IMR-90 (cell line): ENCODE data around the gene FBXW7. TPM values are rescaled to one million over a fixed set of nuclear protein-coding genes. Genes with fewer than 3 reads are reported as not detected.

Experiments
- ATAC-seq: fragments of 200-7000 bp; cut with Tn5 transposase; 2 replicates; pipeline ENCODE4 v1.9.1; 2020; ENCODE audit warnings: low read depth, mild to moderate bottlenecking, moderate library complexity
- BruUV-seq: library from RNA; stranded (reverse); fragments of 400-500 nt; replicated peaks from 2 replicates; lab custom pipeline; 2021; lab: Mats Ljungman, UMichigan
- CTCF ChIA-PET: fragments of 300-600 bp; formaldehyde crosslinking; extraction: SDS; loops from one replicate; lab custom pipeline; 2021; ENCODE audit warnings: antibody characterized with exemption; lab: Yijun Ruan, JAX
- POLR2A ChIA-PET: fragments of 300-600 bp; sonication (Branson Sonifier 250); formaldehyde crosslinking; loops from one replicate; lab custom pipeline; 2022; ENCODE audit warnings: antibody characterized with exemption; ENCODE audit not compliant: unreplicated experiment; lab: Charles Lee
- DNase-seq: peaks from one replicate; pipeline ENCODE4 v3.0.0; 2013
- H2AFZ ChIP-seq: replicated peaks from 2 replicates; pipeline ENCODE3; 2013; ENCODE audit warnings: low read length, mild to moderate bottlenecking; ENCODE audit not compliant: poor library complexity
- H2AK5ac ChIP-seq: 2 replicates; pipeline ENCODE4 v1.6.1; 2013; ENCODE audit warnings: low read depth, low read length, inconsistent platforms
- H2AK9ac ChIP-seq: replicated peaks from 2 replicates; pipeline ENCODE3; 2013; ENCODE audit warnings: mild to moderate bottlenecking, low read depth, low read length, moderate library complexity; ENCODE audit not compliant: poor library complexity
- H2BK120ac ChIP-seq: 2 replicates; pipeline ENCODE4 v1.6.1; 2013; ENCODE audit warnings: low read depth, low read length, inconsistent platforms
- H2BK15ac ChIP-seq: 3 replicates; pipeline ENCODE4 v1.6.1; 2013; ENCODE audit warnings: low read depth, low read length, inconsistent platforms
- H2BK20ac ChIP-seq: 2 replicates; pipeline ENCODE4 v1.6.1; 2013; ENCODE audit warnings: low read depth, mild to moderate bottlenecking, inconsistent platforms, low read length, moderate library complexity
- H2BK5ac ChIP-seq: 2 replicates; pipeline ENCODE4 v1.6.1; 2013; ENCODE audit warnings: mild to moderate bottlenecking, low read depth, low read length, inconsistent platforms; ENCODE audit not compliant: poor library complexity, severe bottlenecking
- H3K14ac ChIP-seq: replicated peaks from 2 replicates; pipeline ENCODE4 v1.6.1; 2013; ENCODE audit warnings: low read depth, low read length, inconsistent platforms
- H3K18ac ChIP-seq: 2 replicates; pipeline ENCODE4 v1.6.1; 2013; ENCODE audit warnings: low read depth, low read length, control low read depth
- H3K23ac ChIP-seq: 2 replicates; pipeline ENCODE4 v1.6.1; 2013; ENCODE audit warnings: low read depth, low read length, inconsistent platforms
- H3K27ac ChIP-seq: 2 replicates; pipeline ENCODE4 v1.5.1; 2013; ENCODE audit warnings: mild to moderate bottlenecking, control low read depth, low read length; ENCODE audit not compliant: insufficient read depth
- H3K27me3 ChIP-seq: 2 replicates; pipeline ENCODE4 v1.6.1; 2013; ENCODE audit warnings: low read length; ENCODE audit not compliant: control insufficient read depth, insufficient read depth
- H3K36me3 ChIP-seq: 2 replicates; pipeline ENCODE4 v1.6.1; 2013; ENCODE audit warnings: low read length, mixed read lengths; ENCODE audit not compliant: control insufficient read depth, insufficient read depth
- H3K4ac ChIP-seq: 2 replicates; pipeline ENCODE4 v1.6.1; 2013; ENCODE audit warnings: low read depth, low read length, inconsistent platforms
- H3K4me1 ChIP-seq: 2 replicates; pipeline ENCODE4 v1.6.1; 2013; ENCODE audit warnings: low read length, mixed read lengths; ENCODE audit not compliant: control insufficient read depth, insufficient read depth
- H3K4me2 ChIP-seq: 2 replicates; pipeline ENCODE4 v1.6.1; 2013; ENCODE audit warnings: low read depth, mild to moderate bottlenecking, control low read depth, low read length, moderate library complexity
- H3K4me3 ChIP-seq: 2 replicates; pipeline ENCODE4 v1.5.1; 2013; ENCODE audit warnings: low read depth, mild to moderate bottlenecking, control low read depth, low read length, moderate library complexity; ENCODE audit not compliant: insufficient read depth
- H3K56ac ChIP-seq: 2 replicates; pipeline ENCODE4 v1.6.1; 2013; ENCODE audit warnings: low read length, inconsistent platforms; ENCODE audit not compliant: insufficient read depth; ENCODE audit errors: extremely low read depth
- H3K79me1 ChIP-seq, 2 experiments: 2 replicates each; pipeline ENCODE4 v1.6.1; 2013; ENCODE audit warnings: low read length in 2 of 2, inconsistent platforms in 1 of 2, low read depth in 1 of 2
- H3K9ac ChIP-seq: 2 replicates; pipeline ENCODE4 v1.6.1; 2013; ENCODE audit warnings: low read depth, low read length, control low read depth
- H3K9me1 ChIP-seq: 2 replicates; pipeline ENCODE4 v1.6.1; 2013; ENCODE audit warnings: low read length, inconsistent platforms; ENCODE audit not compliant: insufficient read depth
- H3K9me3 ChIP-seq: 2 replicates; pipeline ENCODE4 v1.6.1; 2013; ENCODE audit warnings: low read length; ENCODE audit not compliant: control insufficient read depth, insufficient read depth
- H4K20me1 ChIP-seq: 2 replicates; pipeline ENCODE4 v1.6.1; 2013; ENCODE audit warnings: low read length, inconsistent platforms; ENCODE audit not compliant: insufficient read depth
- H4K5ac ChIP-seq: 2 replicates; pipeline ENCODE4 v1.6.1; 2013; ENCODE audit warnings: mild to moderate bottlenecking, low read depth, low read length, control low read depth
- H4K8ac ChIP-seq, 2 experiments: 2 replicates each; pipeline ENCODE4 v1.6.1; 2013; ENCODE audit warnings: low read depth in 2 of 2, low read length in 2 of 2, control low read depth in 1 of 2, inconsistent platforms in 1 of 2
- H4K91ac ChIP-seq: 2 replicates; pipeline ENCODE4 v1.6.1; 2013; ENCODE audit warnings: low read depth, low read length, inconsistent platforms; ENCODE audit not compliant: insufficient read depth
- CEBPB ChIP-seq: IDR thresholded peaks from 2 replicates; pipeline ENCODE4 v1.6.1; 2012; ENCODE audit warnings: low read depth, low read length, improper control_type of control experiment
- WGBS, 2 experiments: methylation state at CpG; one replicate each; pipeline versions ENCODE4 v1.1.5 to v1.1.7; 2013; ENCODE audit warnings: missing lambda C conversion rate in 2 of 2; ENCODE audit not compliant: insufficient read length in 1 of 2; ENCODE audit errors: extremely low coverage in 2 of 2; 5-methylcytosine and 5-hydroxymethylcytosine counted together
- dilution Hi-C: fragments of 300-500 bp; cut with HindIII; formaldehyde crosslinking; loops from one replicate; pipeline ENCODE4 v1.14.3; 2018; ENCODE audit warnings: low sequenced_read_pairs; ENCODE audit not compliant: unreplicated experiment
- in situ Hi-C: fragments of 300-500 bp; cut with MboI; formaldehyde crosslinking; loops from 3 replicates; pipeline ENCODE4 v1.14.3; 2019; ENCODE audit warnings: low sequenced_read_pairs, inconsistent platforms, mixed read lengths
- intact Hi-C: fragments of 100-400 bp; cut with micrococcal nuclease; formaldehyde crosslinking; loops from 2 replicates; pipeline ENCODE4 v1.10.0; 2022
- polyA plus RNA-seq, 3 experiments: library from polyadenylated mRNA; depleted of rRNA; stranded (reverse); fragments of >200 nt; gene quantifications; 2 replicates each; pipeline ENCODE4 v1.2.3, GENCODE V29; 2012; ENCODE audit warnings: low replicate concordance in 1 of 3
- total RNA-seq: library from RNA; depleted of rRNA; stranded (reverse); fragments of >200 nt; gene quantifications from 2 replicates; pipeline ENCODE4 v1.2.3, GENCODE V29; 2012

FBXW7 gene
- total and polyA plus RNA-seq, 2 of the 4 experiments (the other 2 are of a cell fraction): 7.2 to 27.4 TPM

DNA sequence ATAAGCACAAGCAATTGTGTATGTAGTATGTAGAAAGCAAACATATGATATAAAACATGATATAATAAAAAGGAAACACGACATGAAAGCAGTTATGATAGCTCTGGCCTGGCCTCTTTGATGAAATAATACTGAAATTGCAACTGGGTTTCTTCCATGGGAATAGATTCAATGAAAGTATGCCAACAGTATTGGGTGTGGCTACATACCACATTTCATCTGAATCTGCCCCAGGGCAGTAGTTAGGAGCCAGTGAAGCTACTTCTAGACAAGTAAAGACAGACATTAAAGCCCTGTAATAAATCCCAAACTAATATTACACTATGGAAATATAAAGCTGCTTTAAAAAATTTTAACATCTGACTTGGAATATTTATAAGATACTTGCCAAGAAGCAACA is 207.3 kb downstream of the FBXW7 start:
- Histone ChIP-seq H3K4ac (no peak overlapping the region), H2AK9ac (no peak overlapping the region), H3K9me3 (no peaks in the 10 kb centered on the region), H3K4me3 (no peak overlapping the region), H3K79me1 (peaks cover 0 to 2% of the 10 kb centered on the region in 2 experiments; a peak in 2 of 4 replicates), H3K56ac (no peak overlapping the region), H2BK15ac (no peak overlapping the region), H3K14ac (no peak overlapping the region), H2BK20ac (no peak overlapping the region), H3K27me3 (no peaks in the 10 kb centered on the region), H3K9ac (no peak overlapping the region), H2AFZ (no peak overlapping the region), H4K5ac (no peak overlapping the region), H4K20me1 (no peaks in the 10 kb centered on the region), H2AK5ac (no peak overlapping the region), H2BK120ac (no peak overlapping the region), H2BK5ac (no peak overlapping the region), H3K27ac (no peak overlapping the region), H4K91ac (no peak overlapping the region), H3K36me3 (peaks cover 4% of the 10 kb centered on the region), H3K9me1 (no peaks in the 10 kb centered on the region), H3K18ac (no peak overlapping the region), H3K4me2 (no peak overlapping the region), H3K23ac (no peak overlapping the region), H4K8ac (no peak overlapping the region), H3K4me1 (no peaks in the 10 kb centered on the region)
- ChIA-PET CTCF (interaction anchor here (1.1 kb wide), 1 partner anchor 11 kb away, joined by 3 read pairs; no protein-coding TSS in a partner anchor), POLR2A (no interaction called here)
- no TSS peak for BruUV-seq
- intact Hi-C loops: no loop called here
- no peak for DNase-seq
- dilution Hi-C loops: no loop called here
- no CpG with 5 or more reads among the region's 1 CpG for WGBS, 2 experiments
- ATAC-seq: no peak
- TF ChIP-seq CEBPB: no peak
- in situ Hi-C loops: no loop called here
